Lung (tissue), 12 donors: ENCODE measurements around the gene SHANK2. TPM values are rescaled to one million over a fixed set of nuclear protein-coding genes. Genes with fewer than 3 reads are reported as not detected.

Source experiments
- ATAC-seq: fragments of 200-7000 bp; cut with Tn5 transposase; one replicate; pipeline ENCODE4 v1.9.1; 2020; ENCODE audit warnings: moderate number of reproducible peaks; ENCODE audit not compliant: insufficient read depth, low FRiP score
- DNase-seq, 3 donors: peaks; one replicate each; pipeline ENCODE4 v3.0.0-alpha.2; 2013 to 2017
- H3K27ac ChIP-seq, 2 donors: one replicate each; pipeline ENCODE4 v1.5.1; 2013; ENCODE audit warnings: mild to moderate bottlenecking in 2 of 2, moderate library complexity in 2 of 2, control low read depth in 1 of 2, inconsistent platforms in 1 of 2, low read depth in 1 of 2, low read length in 1 of 2
- H3K27me3 ChIP-seq, 3 donors: one replicate each; pipeline ENCODE4 v1.5.1; 2013; ENCODE audit warnings: low read length in 2 of 3; ENCODE audit not compliant: control insufficient read depth in 3 of 3, insufficient read depth in 3 of 3
- H3K36me3 ChIP-seq, 4 donors: one replicate each; pipeline ENCODE4 v1.5.1; 2013; ENCODE audit warnings: low read length in 4 of 4, mild to moderate bottlenecking in 1 of 4, moderate library complexity in 1 of 4; ENCODE audit not compliant: control insufficient read depth in 4 of 4, insufficient read depth in 4 of 4
- H3K4me1 ChIP-seq, 5 donors: one replicate each; pipeline ENCODE4 v1.5.1; 2013; ENCODE audit warnings: low read length in 5 of 5, mild to moderate bottlenecking in 2 of 5, moderate library complexity in 1 of 5; ENCODE audit not compliant: control insufficient read depth in 5 of 5, insufficient read depth in 5 of 5
- H3K4me3 ChIP-seq: one replicate; pipeline ENCODE4 v1.5.1; 2013; ENCODE audit warnings: mild to moderate bottlenecking, control low read depth, moderate library complexity
- H3K9ac ChIP-seq, 2 donors: one replicate each; pipeline ENCODE4 v1.5.1; 2013; ENCODE audit warnings: low read length in 2 of 2, control low read depth in 1 of 2; ENCODE audit not compliant: insufficient read depth in 1 of 2
- H3K9me3 ChIP-seq, 4 donors: one replicate each; pipeline ENCODE4 v1.5.1; 2013; ENCODE audit warnings: low read length in 3 of 4, mild to moderate bottlenecking in 1 of 4, moderate library complexity in 1 of 4; ENCODE audit not compliant: control insufficient read depth in 4 of 4, insufficient read depth in 3 of 4
- WGBS, 2 donors: extraction: QIAGEN DNeasy Blood & Tissue Kit; methylation state at CpG; one replicate each; pipeline ENCODE4 v1.1.7; 2013; 5-methylcytosine and 5-hydroxymethylcytosine counted together
- polyA plus RNA-seq, 2 donors: library from polyadenylated mRNA; stranded (reverse); fragments of 200-250 nt; gene quantifications; one replicate each; pipeline ENCODE4 v1.2.1, GENCODE V29; 2013
- total RNA-seq, 2 donors: library from RNA; depleted of rRNA in 1 of 2; stranded (reverse); fragments of >200 nt in 1 of 2; gene quantifications; one replicate each; pipeline ENCODE4 v1.2.1, GENCODE V29; 2014 to 2021
- TF ChIP-seq, protein P1 (sequence below): IDR thresholded peaks from 2 replicates; pipeline ENCODE4 v1.5.1; 2012; ENCODE audit warnings: mild to moderate bottlenecking; ENCODE audit errors: control extremely low read depth, extremely low read depth
- donor health status: control.
- donor health status: control.
- donor health status: Bipolar disorder and iron deficiency.
- donor health status: healthy.
- donor health status: DM: yes; HTN: yes; CAD: no.

The SHANK2 gene
- total and polyA plus RNA-seq, 4 donors: 3.0 to 55.4 (median 25.9) TPM

DNA sequence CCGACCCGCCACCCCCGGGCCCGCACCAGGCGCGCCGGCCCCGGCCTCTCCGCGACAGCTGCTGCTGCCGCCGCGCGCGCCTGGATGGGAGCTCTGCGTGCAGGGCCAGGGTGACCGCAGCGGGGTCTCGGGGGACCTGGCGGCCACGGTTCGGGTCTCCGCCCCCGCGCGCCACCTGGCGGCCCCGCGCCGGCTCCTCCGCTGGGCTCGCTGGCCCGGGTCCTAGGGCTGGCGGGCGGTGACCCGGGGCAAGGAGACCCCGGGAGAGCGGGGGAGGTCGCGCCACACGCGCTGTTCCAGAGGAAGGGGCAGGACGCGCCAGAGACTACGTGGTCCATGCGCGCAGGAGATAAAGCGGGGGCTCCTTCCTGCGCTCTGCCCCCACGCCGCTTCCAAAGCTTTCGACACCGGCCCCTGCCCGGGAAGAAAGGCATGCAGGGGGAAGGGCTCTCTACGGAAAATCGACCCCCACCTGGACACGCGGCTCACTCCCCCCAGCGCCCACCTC lies 562 bp downstream of the SHANK2 start:
- no peaks in the 10 kb centered on the region for H3K36me3 ChIP-seq
- H3K27ac ChIP-seq: peak overlapping the region in 1 of 2 donors; percentile 90
- H3K4me3 ChIP-seq: peak overlapping the region; percentile 57
- 1 to 2% methylated on average over 24 to 59 of the region's 59 CpGs for WGBS, 2 donors
- no peak for ATAC-seq
- peak in 2 of 3 donors; percentile 58 to 62 for DNase-seq
- H3K27me3 ChIP-seq: peaks cover 0 to 27% (median 9%) of the 10 kb centered on the region in 3 donors
- no peaks in the 10 kb centered on the region for H3K9me3 ChIP-seq
- H3K4me1 ChIP-seq: peaks cover 5 to 41% (median 12%) of the 10 kb centered on the region in 5 donors
- H3K9ac ChIP-seq: peak overlapping the region in 1 of 2 donors; percentile 49
- TF ChIP-seq, protein P1, sequence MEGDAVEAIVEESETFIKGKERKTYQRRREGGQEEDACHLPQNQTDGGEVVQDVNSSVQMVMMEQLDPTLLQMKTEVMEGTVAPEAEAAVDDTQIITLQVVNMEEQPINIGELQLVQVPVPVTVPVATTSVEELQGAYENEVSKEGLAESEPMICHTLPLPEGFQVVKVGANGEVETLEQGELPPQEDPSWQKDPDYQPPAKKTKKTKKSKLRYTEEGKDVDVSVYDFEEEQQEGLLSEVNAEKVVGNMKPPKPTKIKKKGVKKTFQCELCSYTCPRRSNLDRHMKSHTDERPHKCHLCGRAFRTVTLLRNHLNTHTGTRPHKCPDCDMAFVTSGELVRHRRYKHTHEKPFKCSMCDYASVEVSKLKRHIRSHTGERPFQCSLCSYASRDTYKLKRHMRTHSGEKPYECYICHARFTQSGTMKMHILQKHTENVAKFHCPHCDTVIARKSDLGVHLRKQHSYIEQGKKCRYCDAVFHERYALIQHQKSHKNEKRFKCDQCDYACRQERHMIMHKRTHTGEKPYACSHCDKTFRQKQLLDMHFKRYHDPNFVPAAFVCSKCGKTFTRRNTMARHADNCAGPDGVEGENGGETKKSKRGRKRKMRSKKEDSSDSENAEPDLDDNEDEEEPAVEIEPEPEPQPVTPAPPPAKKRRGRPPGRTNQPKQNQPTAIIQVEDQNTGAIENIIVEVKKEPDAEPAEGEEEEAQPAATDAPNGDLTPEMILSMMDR: no peak

DNA sequence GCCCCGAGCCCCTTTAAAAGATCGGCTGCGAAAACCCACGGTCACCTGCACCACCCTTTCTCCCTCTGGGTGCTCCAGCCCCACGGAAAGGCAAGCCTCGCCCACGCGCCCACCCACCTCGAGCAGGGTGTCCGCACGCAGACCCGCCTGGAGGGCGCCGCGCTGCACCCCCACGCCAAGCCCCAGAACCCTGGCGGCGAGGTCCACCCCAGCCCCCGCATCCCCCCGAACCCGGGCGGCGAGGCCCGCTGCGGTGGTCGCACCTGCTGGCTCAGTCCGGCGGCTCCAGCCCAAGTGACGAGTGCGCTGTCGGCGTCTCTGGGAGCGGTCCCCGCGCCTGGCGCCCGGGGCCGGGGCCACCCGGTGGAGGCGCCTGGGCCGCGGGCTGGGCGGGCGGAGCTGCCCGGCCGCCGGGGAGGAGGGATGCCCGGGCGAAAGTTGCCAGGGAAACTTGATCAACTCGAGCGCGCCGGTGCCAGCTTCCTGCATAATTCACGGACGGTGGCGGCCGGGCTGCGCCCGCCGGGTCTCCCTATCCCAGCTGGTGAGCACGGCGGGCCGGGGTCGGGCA lies 1.1 kb downstream of the SHANK2 start:
- no peaks in the 10 kb centered on the region for H3K36me3 ChIP-seq
- ATAC-seq: no peak
- TF ChIP-seq, protein P1: no peak
- H3K4me3 ChIP-seq: peak overlapping the region; percentile 57
- peak overlapping the region in 1 of 2 donors; percentile 90 for H3K27ac ChIP-seq
- H3K9me3 ChIP-seq: peaks cover 0 to under 1% (median 0%) of the 10 kb centered on the region in 4 donors
- 2 to 3% methylated on average over 42 to 64 of the region's 64 CpGs for WGBS, 2 donors
- DNase-seq: peak in 1 of 3 donors; percentile 30
- H3K9ac ChIP-seq: no peak overlapping the region
- H3K4me1 ChIP-seq: peaks cover 9 to 46% (median 12%) of the 10 kb centered on the region in 5 donors
- H3K27me3 ChIP-seq: peaks cover 0 to 27% (median 9%) of the 10 kb centered on the region in 3 donors

DNA sequence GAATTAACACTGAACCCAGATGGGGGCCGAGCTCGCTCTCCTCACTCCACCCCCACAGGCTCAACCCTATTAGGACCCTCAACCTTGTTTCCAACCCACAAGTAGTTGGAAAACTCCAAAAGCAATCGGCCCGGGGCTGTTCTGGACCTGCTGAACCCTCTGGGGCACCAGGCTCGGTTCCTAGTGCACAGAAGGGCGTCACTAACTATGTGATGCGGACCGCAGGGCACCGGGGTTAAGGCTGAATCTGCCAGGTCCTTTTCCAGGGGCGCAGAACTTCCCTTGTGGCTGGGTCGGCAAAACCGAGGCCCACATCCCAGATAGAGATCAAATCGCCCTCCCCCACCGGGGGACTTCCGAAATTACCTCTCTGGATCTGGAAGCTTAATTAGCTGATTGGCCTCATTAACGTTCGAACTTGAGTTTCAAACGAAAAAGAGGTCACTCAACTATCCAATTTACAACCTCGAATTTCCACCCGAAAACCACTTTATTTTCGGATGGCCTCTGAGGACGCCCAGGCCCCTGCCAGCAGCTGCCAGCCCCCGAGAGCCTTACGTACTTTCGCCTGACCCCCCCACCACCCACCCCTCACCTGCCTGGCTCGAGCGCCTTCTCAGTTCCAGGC lies 1.7 kb downstream of the SHANK2 start:
- DNase-seq (peak in 1 of 3 donors; percentile 10), ATAC-seq (no peak)
- Histone ChIP-seq H3K27me3 (peaks cover 0 to 27% (median 9%) of the 10 kb centered on the region in 3 donors), H3K36me3 (no peaks in the 10 kb centered on the region), H3K27ac (no peak overlapping the region), H3K9ac (no peak overlapping the region), H3K4me1 (peaks cover 9 to 46% (median 12%) of the 10 kb centered on the region in 5 donors), H3K9me3 (peaks cover 0 to 2% (median 0%) of the 10 kb centered on the region in 4 donors), H3K4me3 (peak overlapping the region; percentile 35)
- WGBS, 2 donors: 17 to 27% methylated on average over 27 of the region's 27 CpGs
- TF ChIP-seq, protein P1: no peak
